ENCODE results near the gene NOS1AP.

- no peak for TF ChIP-seq POLR2A (IDR thresholded peaks at IDR 0.05)
- no peak for TF ChIP-seq CTCF (IDR thresholded peaks at IDR 0.05)
Observed at GRCh38 chr1:162412002-162412401, 342.5 kb downstream of the NOS1AP start, which contains the start of gene SH2D1B.

All from body of pancreas (tissue), 4 donors.